ENCODE results near the gene TYMP. TPM values are rescaled to one million over a fixed set of nuclear protein-coding genes. Genes with fewer than 3 reads are reported as not detected.

The TYMP gene
- total RNA-seq, 1 experiment from 2014 or later, result 56.0 TPM

- peak overlapping the region; percentile 87 for H3K27ac ChIP-seq (ENCODE audit: low read length)
- CTCF ChIA-PET, result no interaction called here
- peaks cover 4% of the 10 kb centered on the region for H3K36me3 ChIP-seq (ENCODE audit: control insufficient read depth, insufficient read depth, low read length)
- DNase-seq (ENCODE audit: low read depth, low spot score) (no peak), ATAC-seq (peak; percentile 31; the same call in 1 of the 2 replicates)
- no peaks in the 10 kb centered on the region for H3K27me3 ChIP-seq (ENCODE audit: control insufficient read depth, insufficient read depth, low read length)
- BruUV-seq (replicated peaks), result TSS peak; percentile 85
- intact Hi-C loops (cut with micrococcal nuclease; ENCODE audit: unreplicated experiment), result no loop called here
- H3K9me3 ChIP-seq (ENCODE audit: control insufficient read depth, insufficient read depth, low read depth, low read length), result no peaks in the 10 kb centered on the region
- POLR2A ChIA-PET, result no interaction called here
- TF ChIP-seq, protein P1, sequence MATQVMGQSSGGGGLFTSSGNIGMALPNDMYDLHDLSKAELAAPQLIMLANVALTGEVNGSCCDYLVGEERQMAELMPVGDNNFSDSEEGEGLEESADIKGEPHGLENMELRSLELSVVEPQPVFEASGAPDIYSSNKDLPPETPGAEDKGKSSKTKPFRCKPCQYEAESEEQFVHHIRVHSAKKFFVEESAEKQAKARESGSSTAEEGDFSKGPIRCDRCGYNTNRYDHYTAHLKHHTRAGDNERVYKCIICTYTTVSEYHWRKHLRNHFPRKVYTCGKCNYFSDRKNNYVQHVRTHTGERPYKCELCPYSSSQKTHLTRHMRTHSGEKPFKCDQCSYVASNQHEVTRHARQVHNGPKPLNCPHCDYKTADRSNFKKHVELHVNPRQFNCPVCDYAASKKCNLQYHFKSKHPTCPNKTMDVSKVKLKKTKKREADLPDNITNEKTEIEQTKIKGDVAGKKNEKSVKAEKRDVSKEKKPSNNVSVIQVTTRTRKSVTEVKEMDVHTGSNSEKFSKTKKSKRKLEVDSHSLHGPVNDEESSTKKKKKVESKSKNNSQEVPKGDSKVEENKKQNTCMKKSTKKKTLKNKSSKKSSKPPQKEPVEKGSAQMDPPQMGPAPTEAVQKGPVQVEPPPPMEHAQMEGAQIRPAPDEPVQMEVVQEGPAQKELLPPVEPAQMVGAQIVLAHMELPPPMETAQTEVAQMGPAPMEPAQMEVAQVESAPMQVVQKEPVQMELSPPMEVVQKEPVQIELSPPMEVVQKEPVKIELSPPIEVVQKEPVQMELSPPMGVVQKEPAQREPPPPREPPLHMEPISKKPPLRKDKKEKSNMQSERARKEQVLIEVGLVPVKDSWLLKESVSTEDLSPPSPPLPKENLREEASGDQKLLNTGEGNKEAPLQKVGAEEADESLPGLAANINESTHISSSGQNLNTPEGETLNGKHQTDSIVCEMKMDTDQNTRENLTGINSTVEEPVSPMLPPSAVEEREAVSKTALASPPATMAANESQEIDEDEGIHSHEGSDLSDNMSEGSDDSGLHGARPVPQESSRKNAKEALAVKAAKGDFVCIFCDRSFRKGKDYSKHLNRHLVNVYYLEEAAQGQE (IDR thresholded peaks at IDR 0.05; ENCODE audit: insufficient read depth in 1 of 2, low read depth in 2 of 2, low read length in 1 of 2), result no peak
- TF ChIP-seq, protein P2, sequence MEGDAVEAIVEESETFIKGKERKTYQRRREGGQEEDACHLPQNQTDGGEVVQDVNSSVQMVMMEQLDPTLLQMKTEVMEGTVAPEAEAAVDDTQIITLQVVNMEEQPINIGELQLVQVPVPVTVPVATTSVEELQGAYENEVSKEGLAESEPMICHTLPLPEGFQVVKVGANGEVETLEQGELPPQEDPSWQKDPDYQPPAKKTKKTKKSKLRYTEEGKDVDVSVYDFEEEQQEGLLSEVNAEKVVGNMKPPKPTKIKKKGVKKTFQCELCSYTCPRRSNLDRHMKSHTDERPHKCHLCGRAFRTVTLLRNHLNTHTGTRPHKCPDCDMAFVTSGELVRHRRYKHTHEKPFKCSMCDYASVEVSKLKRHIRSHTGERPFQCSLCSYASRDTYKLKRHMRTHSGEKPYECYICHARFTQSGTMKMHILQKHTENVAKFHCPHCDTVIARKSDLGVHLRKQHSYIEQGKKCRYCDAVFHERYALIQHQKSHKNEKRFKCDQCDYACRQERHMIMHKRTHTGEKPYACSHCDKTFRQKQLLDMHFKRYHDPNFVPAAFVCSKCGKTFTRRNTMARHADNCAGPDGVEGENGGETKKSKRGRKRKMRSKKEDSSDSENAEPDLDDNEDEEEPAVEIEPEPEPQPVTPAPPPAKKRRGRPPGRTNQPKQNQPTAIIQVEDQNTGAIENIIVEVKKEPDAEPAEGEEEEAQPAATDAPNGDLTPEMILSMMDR (IDR thresholded peaks at IDR 0.05), result no peak
- TF ChIP-seq TCF7L2 (IDR thresholded peaks at IDR 0.05; ENCODE audit: low read depth, low read length) (no peak), SIN3A (IDR thresholded peaks at IDR 0.05; ENCODE audit: borderline replicate concordance, insufficient read depth, low read depth, low read length) (no peak), POLR2AphosphoS5 (IDR thresholded peaks at IDR 0.05; ENCODE audit: low read depth, low read length) (no peak)
- in situ Hi-C loops (cut with HindIII; ENCODE audit: low pct_unique_long_range_greater_than_20kb, low sequenced_read_pairs), result no loop called here
- peak overlapping the region; percentile 85 to 91 for H3K4me3 ChIP-seq (ENCODE audit: low read depth in 2 of 2, low read length in 2 of 2)
- H3K4me1 ChIP-seq (ENCODE audit: control insufficient read depth, insufficient read depth, low read length), result peaks cover 5% of the 10 kb centered on the region
Measured at GRCh38 chr22:50506611-50507420, 23.0 kb downstream of the TYMP start.

GRCh38 chr22:50505776-50506610 is 23.8 kb downstream of the TYMP start:
- in situ Hi-C loops (cut with HindIII; ENCODE audit: low pct_unique_long_range_greater_than_20kb, low sequenced_read_pairs), result no loop called here
- no peak for ATAC-seq
- CTCF ChIA-PET, result no interaction called here
- intact Hi-C loops (cut with micrococcal nuclease; ENCODE audit: unreplicated experiment), result no loop called here
- Histone ChIP-seq H3K27ac (ENCODE audit: low read length) (no peak overlapping the region), H3K4me3 (ENCODE audit: low read depth in 2 of 2, low read length in 2 of 2) (peak overlapping the region; percentile 85 to 91; a peak in 3 of 4 replicates), H3K36me3 (ENCODE audit: control insufficient read depth, insufficient read depth, low read length) (peaks cover 4% of the 10 kb centered on the region), H3K4me1 (ENCODE audit: control insufficient read depth, insufficient read depth, low read length) (peaks cover 5% of the 10 kb centered on the region), H3K9me3 (ENCODE audit: control insufficient read depth, insufficient read depth, low read depth, low read length) (no peaks in the 10 kb centered on the region), H3K27me3 (ENCODE audit: control insufficient read depth, insufficient read depth, low read length) (no peaks in the 10 kb centered on the region)
- POLR2A ChIA-PET, result no interaction called here
- DNase-seq (ENCODE audit: low read depth, low spot score), result no peak
- BruUV-seq (replicated peaks), result no TSS peak
- TF ChIP-seq, protein P2 (IDR thresholded peaks at IDR 0.05), result no peak
- TF ChIP-seq TCF7L2 (IDR thresholded peaks at IDR 0.05; ENCODE audit: low read depth, low read length) (no peak), SIN3A (IDR thresholded peaks at IDR 0.05; ENCODE audit: borderline replicate concordance, insufficient read depth, low read depth, low read length) (no peak), POLR2AphosphoS5 (IDR thresholded peaks at IDR 0.05; ENCODE audit: low read depth, low read length) (no peak)
- TF ChIP-seq, protein P1 (IDR thresholded peaks at IDR 0.05; ENCODE audit: insufficient read depth in 1 of 2, low read depth in 2 of 2, low read length in 1 of 2), result no peak
